Iris pigment epithelial cell (primary cell): Measurements from ENCODE around the gene CRYBG1.

Experiments
- DNase-seq: peaks from one replicate; pipeline ENCODE4 v3.0.0-alpha.2; 2011; ENCODE audit warnings: low read depth

CRYBG1 gene, protein sequence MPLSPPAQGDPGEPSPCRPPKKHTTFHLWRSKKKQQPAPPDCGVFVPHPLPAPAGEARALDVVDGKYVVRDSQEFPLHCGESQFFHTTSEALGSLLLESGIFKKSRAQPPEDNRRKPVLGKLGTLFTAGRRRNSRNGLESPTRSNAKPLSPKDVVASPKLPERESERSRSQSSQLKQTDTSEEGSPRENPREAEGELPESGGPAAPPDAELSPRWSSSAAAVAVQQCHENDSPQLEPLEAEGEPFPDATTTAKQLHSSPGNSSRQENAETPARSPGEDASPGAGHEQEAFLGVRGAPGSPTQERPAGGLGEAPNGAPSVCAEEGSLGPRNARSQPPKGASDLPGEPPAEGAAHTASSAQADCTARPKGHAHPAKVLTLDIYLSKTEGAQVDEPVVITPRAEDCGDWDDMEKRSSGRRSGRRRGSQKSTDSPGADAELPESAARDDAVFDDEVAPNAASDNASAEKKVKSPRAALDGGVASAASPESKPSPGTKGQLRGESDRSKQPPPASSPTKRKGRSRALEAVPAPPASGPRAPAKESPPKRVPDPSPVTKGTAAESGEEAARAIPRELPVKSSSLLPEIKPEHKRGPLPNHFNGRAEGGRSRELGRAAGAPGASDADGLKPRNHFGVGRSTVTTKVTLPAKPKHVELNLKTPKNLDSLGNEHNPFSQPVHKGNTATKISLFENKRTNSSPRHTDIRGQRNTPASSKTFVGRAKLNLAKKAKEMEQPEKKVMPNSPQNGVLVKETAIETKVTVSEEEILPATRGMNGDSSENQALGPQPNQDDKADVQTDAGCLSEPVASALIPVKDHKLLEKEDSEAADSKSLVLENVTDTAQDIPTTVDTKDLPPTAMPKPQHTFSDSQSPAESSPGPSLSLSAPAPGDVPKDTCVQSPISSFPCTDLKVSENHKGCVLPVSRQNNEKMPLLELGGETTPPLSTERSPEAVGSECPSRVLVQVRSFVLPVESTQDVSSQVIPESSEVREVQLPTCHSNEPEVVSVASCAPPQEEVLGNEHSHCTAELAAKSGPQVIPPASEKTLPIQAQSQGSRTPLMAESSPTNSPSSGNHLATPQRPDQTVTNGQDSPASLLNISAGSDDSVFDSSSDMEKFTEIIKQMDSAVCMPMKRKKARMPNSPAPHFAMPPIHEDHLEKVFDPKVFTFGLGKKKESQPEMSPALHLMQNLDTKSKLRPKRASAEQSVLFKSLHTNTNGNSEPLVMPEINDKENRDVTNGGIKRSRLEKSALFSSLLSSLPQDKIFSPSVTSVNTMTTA (N-terminal part only)

GRCh38 chr6:106360410-106360988, at the start of gene CRYBG1:
CRYBG1 (plus strand) TSS chr6:106360717; CDS start chr6:106360909, 192 bp downstream.
- no peak for DNase-seq

DNA sequence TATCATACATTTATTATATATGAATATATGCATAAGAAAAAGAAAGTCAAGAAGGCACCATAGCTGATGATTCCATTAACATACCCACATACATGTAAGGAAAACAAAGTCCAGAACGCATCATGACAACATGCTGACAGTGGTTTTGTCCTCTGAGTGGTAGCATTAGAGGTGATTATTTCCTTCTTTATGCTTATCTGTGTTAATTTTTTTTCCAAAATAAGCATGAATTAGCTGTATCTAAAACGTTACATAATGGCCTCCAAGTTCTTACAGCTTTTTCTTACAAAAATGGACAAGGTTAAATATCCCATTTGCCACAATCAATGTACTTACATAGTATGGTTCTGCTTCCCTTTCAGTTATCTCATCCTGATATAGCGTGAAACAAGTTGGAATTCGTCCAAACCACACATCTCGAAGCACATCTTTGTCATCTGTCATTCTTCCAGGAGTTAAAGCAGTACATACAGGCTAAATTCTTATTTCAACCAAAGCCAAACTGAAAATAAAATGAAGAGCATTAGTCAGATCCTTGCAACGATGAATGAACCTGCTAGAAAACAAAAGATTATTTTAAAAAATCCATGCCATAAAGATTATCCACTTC, 44.6 kb upstream of the CRYBG1 start:
- peak; percentile 56 for DNase-seq

DNA sequence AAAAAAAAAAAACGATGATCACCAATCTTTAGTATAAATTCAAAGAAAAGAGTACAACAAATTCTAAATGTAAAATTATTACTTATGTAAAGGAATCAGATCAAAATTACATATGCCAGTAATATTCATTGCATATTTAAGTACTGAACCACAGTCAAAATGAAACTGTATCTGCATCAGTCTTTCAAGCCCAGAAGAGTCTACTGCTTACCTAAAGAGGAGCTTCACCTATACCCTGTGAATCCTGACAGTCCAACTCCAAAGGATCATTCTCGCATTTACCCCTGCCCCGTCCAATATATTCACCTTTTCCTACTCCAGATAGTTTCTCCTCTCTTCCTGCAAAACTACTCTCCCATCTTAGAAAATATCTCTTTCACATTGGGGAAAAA, 44.1 kb upstream of the CRYBG1 start:
- DNase-seq = no peak

- DNase-seq = no peak
Observed at GRCh38 chr6:106318061-106318460, 42.5 kb upstream of the CRYBG1 start.

- DNase-seq = no peak
Observed at GRCh38 chr6:106318851-106319250, 41.7 kb upstream of the CRYBG1 start.

DNA sequence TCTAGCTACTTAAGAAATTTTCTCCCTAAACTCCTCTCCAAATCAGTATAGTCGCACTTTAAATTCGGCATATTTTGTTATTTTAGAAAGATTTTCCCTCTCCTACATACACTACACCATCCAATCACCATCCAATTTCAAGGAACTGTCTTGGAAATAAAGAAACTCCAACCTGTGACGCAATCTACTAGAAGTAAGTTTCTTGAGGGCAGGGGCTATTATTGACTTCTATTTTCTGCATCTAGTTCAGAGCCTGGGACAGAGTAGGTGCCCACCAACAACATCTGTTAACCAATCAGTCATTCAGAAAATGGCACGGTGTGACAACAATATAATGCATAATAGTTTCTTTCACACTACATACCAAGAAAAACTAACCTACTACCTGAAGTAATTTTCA, 38.6 kb upstream of the CRYBG1 start:
- DNase-seq = no peak

- peak; percentile 42 for DNase-seq
Observed at GRCh38 chr6:106324726-106325335, 35.7 kb upstream of the CRYBG1 start.

GRCh38 chr6:106325336-106326178, 35.0 kb upstream of the CRYBG1 start, which contains the start of gene ATG5:
ATG5 (minus strand) TSS chr6:106325760; CDS start chr6:106316208, 9,552 bp downstream.
- peak; percentile 99 for DNase-seq

- DNase-seq = peak; percentile 47
Observed at GRCh38 chr6:106334646-106335448, 25.7 kb upstream of the CRYBG1 start.

DNA sequence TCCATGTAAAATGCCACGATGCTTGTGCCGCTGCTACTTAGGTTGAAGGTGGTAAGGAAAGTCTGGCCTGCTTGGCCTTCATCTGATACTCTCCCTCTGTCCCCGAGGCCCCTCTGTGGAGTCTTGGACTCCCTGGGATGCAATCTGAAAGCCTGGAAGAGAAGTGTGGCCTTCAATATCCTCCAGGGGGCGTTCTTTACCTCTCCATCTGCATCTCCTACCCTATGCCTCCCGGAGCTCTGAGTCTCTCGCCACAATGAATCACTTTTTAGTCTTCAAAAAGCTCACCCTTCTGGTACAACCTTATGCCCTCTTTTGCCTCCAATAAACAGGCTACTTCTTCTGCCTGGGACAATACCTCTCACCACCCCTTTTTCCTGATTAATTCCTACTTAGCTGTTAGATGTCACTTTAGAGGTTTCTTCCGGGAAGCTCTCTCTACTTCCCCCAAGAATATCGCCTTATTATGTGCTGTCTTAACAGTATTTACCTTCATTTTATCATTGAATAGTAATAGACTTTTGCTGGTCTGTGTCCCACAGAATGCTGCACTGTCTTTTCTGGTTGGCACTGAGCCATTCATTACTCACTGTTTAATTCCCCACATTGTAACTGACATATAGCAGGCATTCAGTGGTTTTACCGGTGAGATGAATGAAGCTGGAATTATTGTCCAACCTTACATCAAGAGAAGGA, 21.0 kb upstream of the CRYBG1 start:
- DNase-seq = peak; percentile 73

- DNase-seq = no peak
Observed at GRCh38 chr6:106347219-106347618, 13.3 kb upstream of the CRYBG1 start.

DNA sequence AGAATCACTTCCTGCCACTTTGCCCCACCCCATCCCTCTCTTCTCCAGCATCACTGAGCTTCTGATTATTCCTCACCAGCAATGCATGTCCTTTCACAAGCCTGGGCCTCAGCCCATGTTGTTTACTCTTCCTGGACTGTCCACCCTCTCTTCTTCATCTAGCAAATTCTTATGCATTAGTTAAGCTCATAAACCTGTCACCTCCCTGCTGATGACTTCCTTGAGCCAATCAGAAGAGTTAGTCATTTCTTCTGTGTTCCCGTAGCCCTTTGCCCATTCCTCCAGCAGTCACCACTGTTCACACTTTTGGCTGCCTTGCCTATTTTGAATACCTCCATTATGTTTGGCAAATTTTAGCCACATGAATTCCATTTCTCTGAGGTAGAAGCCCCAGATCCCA, 4.1 kb upstream of the CRYBG1 start:
- no peak for DNase-seq

- no peak for DNase-seq
Observed at GRCh38 chr6:106359959-106360409, 533 bp upstream of the CRYBG1 start.

DNA sequence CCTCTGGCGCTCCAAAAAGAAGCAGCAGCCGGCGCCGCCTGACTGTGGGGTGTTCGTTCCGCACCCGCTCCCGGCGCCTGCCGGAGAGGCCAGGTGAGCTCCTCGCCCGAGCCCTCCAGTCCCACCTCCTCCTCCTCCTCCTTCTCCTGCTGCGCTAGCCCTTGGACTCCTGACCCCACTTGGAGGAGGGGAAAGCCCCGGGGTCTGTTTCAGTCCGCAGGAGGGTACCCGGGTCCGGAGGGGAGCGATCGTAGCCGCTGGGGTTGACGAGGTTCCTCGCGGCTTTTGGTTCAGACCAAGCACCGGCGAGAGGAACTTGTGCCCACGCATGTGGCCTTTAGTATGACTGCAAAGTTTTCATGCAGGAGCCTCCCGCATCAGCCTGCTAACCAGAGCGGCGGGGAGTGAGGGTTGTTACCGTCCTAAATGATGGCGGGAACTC, 493 bp downstream of the CRYBG1 start:
- no peak for DNase-seq

DNA sequence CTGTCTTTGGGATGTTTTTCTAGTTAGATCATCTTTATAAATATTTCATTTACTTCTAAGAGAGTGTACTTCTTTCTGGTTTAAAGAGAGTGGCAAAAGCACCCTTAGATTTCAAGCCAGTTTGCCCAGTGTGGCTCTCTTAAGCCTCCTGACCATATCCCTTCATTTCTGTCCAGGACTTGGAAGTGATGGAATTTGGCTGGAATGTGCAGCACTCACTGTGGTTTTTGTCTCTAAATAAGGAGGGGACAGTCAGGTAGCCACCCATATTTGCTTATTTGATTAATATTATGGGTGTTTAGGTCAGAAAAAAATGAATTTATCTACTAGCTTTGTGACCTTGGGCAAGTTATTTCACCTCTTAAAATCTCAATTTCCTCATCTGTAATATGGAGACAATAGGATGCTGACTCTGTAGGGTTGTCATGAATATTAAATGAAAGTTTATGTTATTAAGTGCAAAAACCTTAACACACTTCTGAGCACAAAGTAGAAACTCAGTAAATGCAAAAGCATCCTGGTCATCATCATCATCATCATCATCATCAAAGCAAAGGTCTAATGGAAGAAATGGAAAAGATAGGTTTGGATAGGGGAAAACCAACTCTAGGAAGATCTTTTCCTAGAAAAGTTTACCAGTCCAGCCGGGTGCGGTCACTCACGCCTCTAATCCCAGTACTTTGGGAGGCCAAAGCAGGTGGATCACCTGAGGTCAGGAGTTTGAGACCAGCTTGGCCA, 3.1 kb downstream of the CRYBG1 start:
- DNase-seq = no peak

DNA sequence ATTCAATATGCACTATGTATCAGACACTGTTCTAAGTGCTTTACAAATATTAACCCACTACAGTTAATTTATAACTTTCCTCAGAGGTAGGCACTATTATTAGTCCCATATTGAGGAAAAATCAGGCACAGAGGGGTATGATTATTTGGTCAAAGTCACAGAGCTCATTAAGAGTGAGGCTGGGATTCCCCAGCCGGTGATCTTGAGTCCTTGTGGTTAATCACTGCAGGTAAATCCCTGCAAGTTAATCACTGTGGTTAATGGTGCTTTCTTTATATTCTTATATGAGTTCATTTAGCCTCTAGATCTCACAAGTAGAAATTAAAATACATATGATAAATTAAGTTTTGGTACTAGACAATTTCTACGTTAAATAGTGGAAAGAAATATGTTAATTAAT, 9.2 kb downstream of the CRYBG1 start:
- DNase-seq = no peak

GRCh38 chr6:106370639-106371038, 10.1 kb downstream of the CRYBG1 start:
- DNase-seq = no peak
